Muscle of leg (tissue), 11 donors: ENCODE measurements around the gene PLD4. TPM values are rescaled to one million over a fixed set of nuclear protein-coding genes. Genes with fewer than 3 reads are reported as not detected.
A peak's percentile ranks its signal among the peaks of the same experiment; 100 is the strongest.
"Not testable (repeated sequence)": the region's sequence is repeated elsewhere in the genome, so short reads cannot be mapped to it uniquely, and the experiment has no call there.

Experiments
- DNase-seq: peaks from one replicate; pipeline ENCODE4 v3.0.0; 2013
- H3K27ac ChIP-seq: one replicate; pipeline ENCODE4 v1.5.1; 2013; ENCODE audit warnings: mild to moderate bottlenecking, low read length, control low read depth
- H3K27me3 ChIP-seq: one replicate; pipeline ENCODE4 v1.6.1; 2013; ENCODE audit warnings: low read length; ENCODE audit not compliant: control insufficient read depth, insufficient read depth
- H3K36me3 ChIP-seq: one replicate; pipeline ENCODE4 v1.6.1; 2013; ENCODE audit warnings: low read length; ENCODE audit not compliant: control insufficient read depth, insufficient read depth
- H3K4me1 ChIP-seq: one replicate; pipeline ENCODE4 v1.6.1; 2013; ENCODE audit warnings: low read length; ENCODE audit not compliant: control insufficient read depth, insufficient read depth
- H3K4me3 ChIP-seq: one replicate; pipeline ENCODE4 v1.5.1; 2013; ENCODE audit warnings: low read length, control low read depth
- H3K9me3 ChIP-seq: replicated peaks from 2 replicates; pipeline ENCODE4 v1.6.1; 2013; ENCODE audit warnings: low read depth, low read length; ENCODE audit not compliant: control insufficient read depth
- WGBS: methylation state at CpG from one replicate; pipeline ENCODE4 v1.1.5; 2013; ENCODE audit warnings: missing lambda C conversion rate; ENCODE audit not compliant: insufficient coverage; 5-methylcytosine and 5-hydroxymethylcytosine counted together
- polyA plus RNA-seq, 8 donors: library from polyadenylated mRNA; unstranded; fragments of 120-200 nt; gene quantifications; one replicate each; pipeline versions ENCODE4 v1.2.1 to v1.2.3, GENCODE V29; 2013; ENCODE audit warnings: inconsistent platforms in 1 of 8, low replicate concordance in 1 of 8; ENCODE audit not compliant: insufficient read length in 8 of 8, insufficient read depth in 1 of 8
- total RNA-seq: library from RNA; stranded (reverse); fragments of 120-200 nt; gene quantifications from one replicate; pipeline ENCODE4 v1.2.4, GENCODE V29; 2013

The PLD4 gene
- total and polyA plus RNA-seq, 9 donors: 3.1 to 9.7 (median 6.3) TPM

- WGBS: no CpG with 5 or more reads among the region's 12 CpGs
- H3K27ac ChIP-seq, DNase-seq, H3K4me1 ChIP-seq, H3K27me3 ChIP-seq, H3K4me3 ChIP-seq, H3K36me3 ChIP-seq, H3K9me3 ChIP-seq: not testable (repeated sequence)
These were observed 5.3 kb upstream of the PLD4 start for GRCh38 chr14:104919152-104919992.

GRCh38 chr14:104919993-104920315 lies 4.7 kb upstream of the PLD4 start:
- Histone ChIP-seq H3K9me3 (peaks cover 8% of the 10 kb centered on the region), H3K36me3 (no peaks in the 10 kb centered on the region), H3K27ac (no peak overlapping the region), H3K4me1 (peaks cover 1% of the 10 kb centered on the region), H3K4me3 (no peak overlapping the region), H3K27me3 (peaks cover 6% of the 10 kb centered on the region)
- WGBS: 58% methylated on average over 3 of the region's 3 CpGs
- no peak for DNase-seq

GRCh38 chr14:104923640-104924420 lies 849 bp upstream of the PLD4 start:
- Histone ChIP-seq H3K4me1 (peaks cover 24% of the 10 kb centered on the region), H3K4me3 (no peak overlapping the region), H3K36me3 (no peaks in the 10 kb centered on the region), H3K27ac (no peak overlapping the region), H3K27me3 (peaks cover 2% of the 10 kb centered on the region), H3K9me3 (peaks cover 8% of the 10 kb centered on the region)
- WGBS: 100% methylated on average over 1 of the region's 4 CpGs
- no peak for DNase-seq

GRCh38 chr14:104925214-104925854 lies 655 bp downstream of the PLD4 start:
- H3K36me3 ChIP-seq: no peaks in the 10 kb centered on the region
- 47% methylated on average over 5 of the region's 10 CpGs for WGBS
- H3K9me3 ChIP-seq: peaks cover 8% of the 10 kb centered on the region
- H3K4me3 ChIP-seq: peak overlapping the region; percentile 15
- DNase-seq: no peak
- H3K27ac ChIP-seq: no peak overlapping the region
- H3K27me3 ChIP-seq: peaks cover 2% of the 10 kb centered on the region
- peaks cover 25% of the 10 kb centered on the region for H3K4me1 ChIP-seq

GRCh38 chr14:104925855-104926609 lies 1.4 kb downstream of the PLD4 start:
- Histone ChIP-seq H3K4me1 (peaks cover 32% of the 10 kb centered on the region), H3K27me3 (peaks cover 4% of the 10 kb centered on the region), H3K36me3 (no peaks in the 10 kb centered on the region), H3K4me3 (no peak overlapping the region), H3K9me3 (peaks cover 8% of the 10 kb centered on the region), H3K27ac (no peak overlapping the region)
- WGBS: 71% methylated on average over 12 of the region's 15 CpGs
- DNase-seq: no peak

- Histone ChIP-seq H3K36me3 (no peaks in the 10 kb centered on the region), H3K27me3 (peaks cover 9% of the 10 kb centered on the region), H3K4me3 (no peak overlapping the region), H3K4me1 (peaks cover 40% of the 10 kb centered on the region), H3K27ac (no peak overlapping the region), H3K9me3 (peaks cover 8% of the 10 kb centered on the region)
- peak; percentile 33 for DNase-seq
- WGBS: 69% methylated on average over 8 of the region's 21 CpGs
These were observed 2.1 kb downstream of the PLD4 start for GRCh38 chr14:104926619-104927431.

GRCh38 chr14:104927432-104927816 lies 2.7 kb downstream of the PLD4 start:
- WGBS: 66% methylated on average over 10 of the region's 10 CpGs
- Histone ChIP-seq H3K4me1 (peaks cover 46% of the 10 kb centered on the region), H3K4me3 (no peak overlapping the region), H3K27ac (no peak overlapping the region), H3K36me3 (no peaks in the 10 kb centered on the region), H3K9me3 (peaks cover 8% of the 10 kb centered on the region), H3K27me3 (peaks cover 15% of the 10 kb centered on the region)
- DNase-seq: no peak

GRCh38 chr14:104927901-104928300 lies 3.2 kb downstream of the PLD4 start:
- Histone ChIP-seq H3K36me3 (no peaks in the 10 kb centered on the region), H3K4me3 (no peak overlapping the region), H3K4me1 (peaks cover 51% of the 10 kb centered on the region), H3K27ac (no peak overlapping the region), H3K9me3 (peaks cover 8% of the 10 kb centered on the region), H3K27me3 (peaks cover 20% of the 10 kb centered on the region)
- no peak for DNase-seq
- WGBS: 56% methylated on average over 6 of the region's 8 CpGs

- 60% methylated on average over 12 of the region's 17 CpGs for WGBS
- Histone ChIP-seq H3K27me3 (peaks cover 22% of the 10 kb centered on the region), H3K4me1 (peaks cover 54% of the 10 kb centered on the region), H3K36me3 (no peaks in the 10 kb centered on the region), H3K4me3 (no peak overlapping the region), H3K27ac (no peak overlapping the region), H3K9me3 (peaks cover 8% of the 10 kb centered on the region)
- DNase-seq: no peak
These were observed 3.9 kb downstream of the PLD4 start for GRCh38 chr14:104928391-104929133.
